ENCODE results near the gene CBLB. TPM values are rescaled to one million over a fixed set of nuclear protein-coding genes. Genes with fewer than 3 reads are reported as not detected.

The CBLB gene
- total RNA-seq, 1 experiment from 2014 or later = 8.6 TPM

- in situ Hi-C loops (cut with HindIII; ENCODE audit: low pct_unique_long_range_greater_than_20kb, low sequenced_read_pairs) = no loop called here
- DNase-seq (ENCODE audit: low read depth, low spot score) = no peak
- no peak overlapping the region for H3K27ac ChIP-seq (ENCODE audit: low read length)
- BruUV-seq (replicated peaks) = no TSS peak
- no peaks in the 10 kb centered on the region for H3K4me1 ChIP-seq (ENCODE audit: control insufficient read depth, insufficient read depth, low read length)
- intact Hi-C loops (cut with micrococcal nuclease; ENCODE audit: unreplicated experiment) = no loop called here
- ATAC-seq = no peak
- no peaks in the 10 kb centered on the region for H3K27me3 ChIP-seq (ENCODE audit: control insufficient read depth, insufficient read depth, low read length)
- TF ChIP-seq SIN3A (IDR thresholded peaks at IDR 0.05; ENCODE audit: borderline replicate concordance, insufficient read depth, low read depth, low read length) (no peak), TCF7L2 (IDR thresholded peaks at IDR 0.05; ENCODE audit: low read depth, low read length) (no peak), REST (IDR thresholded peaks at IDR 0.05; ENCODE audit: insufficient read depth in 1 of 2, low read depth in 2 of 2, low read length in 1 of 2) (no peak), CTCF (IDR thresholded peaks at IDR 0.05) (no peak), POLR2AphosphoS5 (IDR thresholded peaks at IDR 0.05; ENCODE audit: low read depth, low read length) (no peak)
- no peaks in the 10 kb centered on the region for H3K9me3 ChIP-seq (ENCODE audit: control insufficient read depth, insufficient read depth, low read depth, low read length)
- CTCF ChIA-PET = no interaction called here
- no peak overlapping the region for H3K4me3 ChIP-seq (ENCODE audit: low read depth in 2 of 2, low read length in 2 of 2)
- no peaks in the 10 kb centered on the region for H3K36me3 ChIP-seq (ENCODE audit: control insufficient read depth, insufficient read depth, low read length)
- POLR2A ChIA-PET = interaction anchor here (0.6 kb wide), 1 partner anchor 118 kb away, joined by 5 read pairs; no protein-coding TSS in a partner anchor
Measured at GRCh38 chr3:105758451-105758850, 110.4 kb downstream of the CBLB start.

- Histone ChIP-seq H3K4me3 (ENCODE audit: low read depth in 2 of 2, low read length in 2 of 2) (no peak overlapping the region), H3K4me1 (ENCODE audit: control insufficient read depth, insufficient read depth, low read length) (no peaks in the 10 kb centered on the region), H3K9me3 (ENCODE audit: control insufficient read depth, insufficient read depth, low read depth, low read length) (no peaks in the 10 kb centered on the region), H3K27ac (ENCODE audit: low read length) (no peak overlapping the region), H3K36me3 (ENCODE audit: control insufficient read depth, insufficient read depth, low read length) (no peaks in the 10 kb centered on the region), H3K27me3 (ENCODE audit: control insufficient read depth, insufficient read depth, low read length) (no peaks in the 10 kb centered on the region)
- in situ Hi-C loops (cut with HindIII; ENCODE audit: low pct_unique_long_range_greater_than_20kb, low sequenced_read_pairs) = no loop called here
- no peak for ATAC-seq
- ChIA-PET CTCF (no interaction called here), POLR2A (no interaction called here)
- BruUV-seq (replicated peaks) = no TSS peak
- intact Hi-C loops (cut with micrococcal nuclease; ENCODE audit: unreplicated experiment) = no loop called here
- no peak for TF ChIP-seq POLR2AphosphoS5 (IDR thresholded peaks at IDR 0.05; ENCODE audit: low read depth, low read length)
- no peak for TF ChIP-seq CTCF (IDR thresholded peaks at IDR 0.05)
- TF ChIP-seq REST (IDR thresholded peaks at IDR 0.05; ENCODE audit: insufficient read depth in 1 of 2, low read depth in 2 of 2, low read length in 1 of 2) = no peak
- TF ChIP-seq TCF7L2 (IDR thresholded peaks at IDR 0.05; ENCODE audit: low read depth, low read length) = no peak
- no peak for TF ChIP-seq SIN3A (IDR thresholded peaks at IDR 0.05; ENCODE audit: borderline replicate concordance, insufficient read depth, low read depth, low read length)
- no peak for DNase-seq (ENCODE audit: low read depth, low spot score)
Measured at GRCh38 chr3:105755121-105755886, 113.5 kb downstream of the CBLB start.
